K562 (cell line): ENCODE results near the gene KRT76. TPM values are rescaled to one million over a fixed set of nuclear protein-coding genes. Genes with fewer than 3 reads are reported as not detected.
"Not testable (repeated sequence)": the region's sequence is repeated elsewhere in the genome, so short reads cannot be mapped to it uniquely, and the experiment has no call there.

ENCODE experiments used
- ATAC-seq: fragments of 200-7000 bp; cut with Tn5 transposase; 3 replicates; pipeline ENCODE4 v1.9.1; 2020; ENCODE audit warnings: moderate library complexity
- BruUV-seq: library from RNA; stranded (reverse); fragments of 400-500 nt; replicated peaks from 2 replicates; lab custom pipeline; 2021; lab: Mats Ljungman, UMichigan
- CTCF ChIA-PET: fragments of 300-600 bp; formaldehyde crosslinking; extraction: SDS; loops from one replicate; lab custom pipeline; 2021; ENCODE audit warnings: low intra/inter-chr PET ratio; lab: Yijun Ruan, JAX
- POLR2A ChIA-PET: fragments of 300-600, 350-650 bp; sonication (Branson Sonifier 250); formaldehyde crosslinking; extraction: SDS; loops from one replicate; lab custom pipeline; 2021; ENCODE audit warnings: antibody characterized with exemption, inconsistent platforms; lab: Yijun Ruan, JAX
- DNase-seq, 4 experiments: peaks; one replicate each; pipeline versions ENCODE4 v3.0.0 to v3.0.0-alpha.2; 2011 to 2018; ENCODE audit warnings: low spot score in 3 of 4, mixed read lengths in 3 of 4; ENCODE audit errors: extremely low read depth in 1 of 4
- FAIRE-seq: peaks from 2 replicates; lab custom pipeline; 2011; peaks lifted over from hg19 to GRCh38; lab: Jason Lieb, UNC
- H2AFZ ChIP-seq: 2 replicates; pipeline ENCODE4 v1.6.0; 2011; ENCODE audit warnings: low read depth, low read length, control low read depth, inconsistent platforms
- H3K27ac ChIP-seq: fragments of 200-600 bp; 3 replicates; pipeline ENCODE4 v1.8.0; 2011; ENCODE audit warnings: low read depth, mild to moderate bottlenecking, control low read depth, inconsistent platforms, low read length, moderate library complexity, mixed read lengths; ENCODE audit errors: extremely low read depth
- H3K27me3 ChIP-seq, 2 experiments: fragments of 300-600 bp in 1 of 2; 2 replicates in 1 of 2; 3 replicates in 1 of 2; pipeline versions ENCODE4 v1.6.0 to v1.8.0; 2011; ENCODE audit warnings: inconsistent platforms in 2 of 2, low read length in 2 of 2, mild to moderate bottlenecking in 1 of 2, mixed read lengths in 1 of 2, moderate library complexity in 1 of 2; ENCODE audit not compliant: control insufficient read depth in 2 of 2, insufficient read depth in 2 of 2
- H3K36me3 ChIP-seq: fragments of 300-600 bp; 3 replicates; pipeline ENCODE4 v1.8.0; 2011; ENCODE audit warnings: mild to moderate bottlenecking, low read length, inconsistent platforms; ENCODE audit not compliant: control insufficient read depth, insufficient read depth
- H3K4me1 ChIP-seq, 2 experiments: fragments of 200-600 bp in 1 of 2; replicated peaks in 1 of 2; 2 replicates in 1 of 2; 3 replicates in 1 of 2; pipeline versions ENCODE4 v1.5.1 to v1.8.0; 2011; ENCODE audit warnings: inconsistent platforms in 2 of 2, low read length in 2 of 2, mild to moderate bottlenecking in 1 of 2, mixed read lengths in 1 of 2, moderate library complexity in 1 of 2; ENCODE audit not compliant: control insufficient read depth in 2 of 2, insufficient read depth in 2 of 2
- H3K4me2 ChIP-seq: 2 replicates; pipeline ENCODE4 v1.6.1; 2011; ENCODE audit warnings: low read length, control low read depth, inconsistent platforms, mixed read lengths; ENCODE audit not compliant: insufficient read depth
- H3K4me3 ChIP-seq: fragments of 200-600 bp; sonication (generic), shearing (Covaris generic); 2 replicates; pipeline ENCODE4 v1.5.1; 2016; ENCODE audit warnings: control low read depth, inconsistent platforms
- H3K79me2 ChIP-seq: fragments of 200-600 bp; 3 replicates; pipeline ENCODE4 v1.8.0; 2011; ENCODE audit warnings: low read length, inconsistent platforms; ENCODE audit not compliant: control insufficient read depth, insufficient read depth
- H3K9ac ChIP-seq, 2 experiments: 2 replicates each; pipeline versions ENCODE4 v1.6.0 to v1.6.1; 2011; ENCODE audit warnings: low read depth in 2 of 2, low read length in 2 of 2, control low read depth in 1 of 2, inconsistent platforms in 1 of 2, mild to moderate bottlenecking in 1 of 2, mixed read lengths in 1 of 2; ENCODE audit not compliant: insufficient read depth in 1 of 2
- H3K9me1 ChIP-seq: one replicate; pipeline ENCODE4 v1.6.0; 2011; ENCODE audit warnings: inconsistent platforms, mild to moderate bottlenecking, low read length, moderate library complexity; ENCODE audit not compliant: control insufficient read depth, insufficient read depth
- H3K9me3 ChIP-seq: replicated peaks from 2 replicates; pipeline ENCODE4 v1.5.1; 2011; ENCODE audit warnings: low read depth, low read length, inconsistent platforms; ENCODE audit not compliant: control insufficient read depth, insufficient read depth
- H4K20me1 ChIP-seq: replicated peaks from 2 replicates; pipeline ENCODE4 v1.6.1; 2011; ENCODE audit warnings: low read length, inconsistent platforms, mixed read lengths; ENCODE audit not compliant: control insufficient read depth, insufficient read depth
- CBX3 ChIP-seq, 2 experiments: IDR thresholded peaks; 1 replicate in 1 of 2; 2 replicates in 1 of 2; pipeline ENCODE4 v1.6.1; 2012; ENCODE audit warnings: inconsistent platforms in 2 of 2, low read length in 2 of 2, borderline replicate concordance in 1 of 2, control low read depth in 1 of 2
- CBX5 ChIP-seq: IDR thresholded peaks from 2 replicates; pipeline ENCODE4 v1.6.1; 2014; ENCODE audit warnings: low read depth, borderline replicate concordance
- ETV5 ChIP-seq: sonication (generic); formaldehyde crosslinking; IDR thresholded peaks from 2 replicates; pipeline ENCODE4 v1.4.0; 2020; ENCODE audit warnings: low read depth, mild to moderate bottlenecking, missing genetic modification reagents
- GMEB1 ChIP-seq: fragments of 250-450 bp; sonication (Bioruptor Pico); IDR thresholded peaks from 2 replicates; pipeline ENCODE4 v1.4.0; 2020; ENCODE audit warnings: mild to moderate bottlenecking
- HCFC1 ChIP-seq: IDR thresholded peaks from 2 replicates; pipeline ENCODE4 v1.6.1; 2012; ENCODE audit warnings: low read depth, low read length, improper control_type of control experiment
- KLF1 ChIP-seq: fragments of 450-650 bp; IDR thresholded peaks from 2 replicates; pipeline ENCODE4 v1.6.1; 2016; ENCODE audit warnings: missing genetic modification characterization, missing compliant biosample characterization
- MAFG ChIP-seq: fragments of 450-650 bp; conservative IDR thresholded peaks from 2 replicates; pipeline ENCODE4 v1.6.1; 2016; ENCODE audit warnings: missing genetic modification characterization, missing compliant biosample characterization
- MIER1 ChIP-seq: fragments of 450-650 bp; IDR thresholded peaks from 2 replicates; pipeline ENCODE4 v1.6.1; 2016; ENCODE audit warnings: antibody characterized with exemption, mild to moderate bottlenecking, low read depth
- MLLT1 ChIP-seq, 2 experiments: fragments of 450-650 bp; IDR thresholded peaks; 2 replicates each; pipeline ENCODE4 v1.6.1; 2016
- TRIM28 ChIP-seq: fragments of 450-650 bp; IDR thresholded peaks from 2 replicates; pipeline ENCODE4 v1.6.1; 2017
- ZNF175 ChIP-seq: fragments of 200-800 bp; sonication (Bioruptor generic); IDR thresholded peaks from 2 replicates; pipeline ENCODE4 v1.6.1; 2016; ENCODE audit warnings: low read depth, mild to moderate bottlenecking, missing genetic modification characterization, missing compliant biosample characterization
- ZNF263 ChIP-seq: sonication (generic); formaldehyde crosslinking; IDR thresholded peaks from 2 replicates; pipeline ENCODE4 v1.8.0; 2022; ENCODE audit warnings: mild to moderate bottlenecking, missing genetic modification reagents, borderline replicate concordance
- ZNF512 ChIP-seq: IDR thresholded peaks from 2 replicates; pipeline ENCODE4 v1.6.1; 2016; ENCODE audit warnings: missing genetic modification characterization, missing compliant biosample characterization
- WGBS: fragments of 100-300 bp; shearing (Covaris generic); methylation state at CpG from one replicate; pipeline ENCODE4 v1.1.6; 2016; ENCODE audit warnings: low coverage, mixed read lengths; ENCODE audit not compliant: insufficient coverage; ENCODE audit errors: missing lambda C conversion rate; 5-methylcytosine and 5-hydroxymethylcytosine counted together
- in situ Hi-C: fragments of 300-500 bp; cut with MboI; formaldehyde crosslinking; loops from 4 replicates; pipeline ENCODE4 v1.15.0; 2018; ENCODE audit warnings: inconsistent platforms, mixed read lengths
- intact Hi-C: fragments of 100-400 bp; cut with micrococcal nuclease; formaldehyde crosslinking; loops from 2 replicates; pipeline ENCODE4 v1.14.2; 2022
- polyA plus RNA-seq, 8 experiments: library from polyadenylated mRNA; depleted of rRNA in 4 of 8; stranded (reverse) in 5 of 8; unstranded in 3 of 8; fragments of >200 nt; fragmentation: Nextera tagmentation in 2 of 8; fragmentation: Illumina TruSeq in 1 of 8; extraction: Ambion mirVana in 2 of 8; extraction: Trizol in 1 of 8; gene quantifications; 2 replicates each; pipeline versions ENCODE4 v1.2.1 to v1.2.3, GENCODE V29; 2011 to 2014; ENCODE audit warnings: inconsistent platforms in 1 of 8, missing spikeins in 1 of 8
- total RNA-seq, 7 experiments: library from RNA; depleted of rRNA in 6 of 7; stranded (reverse); fragments of >200 nt in 6 of 7; fragmentation: Illumina TruSeq in 2 of 7; extraction: Trizol in 2 of 7; gene quantifications; 2 replicates each; pipeline versions ENCODE4 v1.2.1 to v1.2.3, GENCODE V29; 2011 to 2021; ENCODE audit warnings: low replicate concordance in 1 of 7

Gene KRT76
- total and polyA plus RNA-seq, 9 of the 15 experiments (the other 6 are each of a cell fraction or from before 2014, with no cell fraction given), result not detected

- H3K27me3 ChIP-seq, CTCF ChIA-PET, DNase-seq, H3K9me3 ChIP-seq, FAIRE-seq, H3K9ac ChIP-seq, H3K4me1 ChIP-seq, H3K79me2 ChIP-seq, in situ Hi-C loops, H3K27ac ChIP-seq, H3K9me1 ChIP-seq, H3K4me3 ChIP-seq, H4K20me1 ChIP-seq, H3K4me2 ChIP-seq, POLR2A ChIA-PET, H3K36me3 ChIP-seq, intact Hi-C loops, BruUV-seq, ATAC-seq, H2AFZ ChIP-seq: not testable (repeated sequence)
- TF ChIP-seq TRIM28 (0 out of 2 replicates have a peak, but pooled peaks have one; percentile 57), CBX5 (peak; percentile 73; the same call in 1 of the 2 replicates)
- 2% methylated on average over 8 of the region's 8 CpGs for WGBS
These were observed 15.9 kb downstream of the KRT76 start for GRCh38 chr12:52761218-52761617.

GRCh38 chr12:52760623-52761022 is 16.5 kb downstream of the KRT76 start:
- BruUV-seq, result no TSS peak
- ATAC-seq (no peak), DNase-seq (no peak), FAIRE-seq (no peak)
- no peaks in the 10 kb centered on the region for H3K79me2 ChIP-seq
- ChIA-PET POLR2A (no interaction called here), CTCF (no interaction called here)
- no peak overlapping the region for H3K27ac ChIP-seq
- H4K20me1 ChIP-seq, result no peaks in the 10 kb centered on the region
- H3K27me3 ChIP-seq, result no peaks in the 10 kb centered on the region; a peak in 1 of 5 replicates
- H3K4me1 ChIP-seq, result no peaks in the 10 kb centered on the region
- no peak overlapping the region for H2AFZ ChIP-seq
- H3K4me3 ChIP-seq, result no peak overlapping the region
- no peak overlapping the region for H3K9ac ChIP-seq
- no peak overlapping the region for H3K4me2 ChIP-seq
- intact Hi-C loops (no loop called here), in situ Hi-C loops (no loop called here)
- H3K9me1 ChIP-seq, result no peaks in the 10 kb centered on the region
- H3K9me3 ChIP-seq, result peaks cover 3% of the 10 kb centered on the region
- no peaks in the 10 kb centered on the region for H3K36me3 ChIP-seq
- TF ChIP-seq HCFC1 (no peak), ZNF263 (CRISPR knock-in tag) (no peak), CBX3 (IDR thresholded peaks at IDR 0.05; ENCODE audit: borderline replicate concordance in 1 of 2, low read length in 2 of 2) (no peak), ZNF512 (tag) (no peak), ETV5 (CRISPR knock-in tag) (no peak), MLLT1 (IDR thresholded peaks at IDR 0.05) (no peak), KLF1 (tag) (no peak), MIER1 (no peak), ZNF175 (CRISPR knock-in tag) (no peak), GMEB1 (CRISPR knock-in tag) (no peak), MAFG (tag) (no peak)
